DMS 273 (cell line): ENCODE measurements around the gene TULP4.

Experiments used
- DNase-seq: peaks from one replicate; lab custom pipeline; 2025; ENCODE audit not compliant: unreplicated experiment; lab: John Stamatoyannopoulos, UW

The TULP4 gene

DNA sequence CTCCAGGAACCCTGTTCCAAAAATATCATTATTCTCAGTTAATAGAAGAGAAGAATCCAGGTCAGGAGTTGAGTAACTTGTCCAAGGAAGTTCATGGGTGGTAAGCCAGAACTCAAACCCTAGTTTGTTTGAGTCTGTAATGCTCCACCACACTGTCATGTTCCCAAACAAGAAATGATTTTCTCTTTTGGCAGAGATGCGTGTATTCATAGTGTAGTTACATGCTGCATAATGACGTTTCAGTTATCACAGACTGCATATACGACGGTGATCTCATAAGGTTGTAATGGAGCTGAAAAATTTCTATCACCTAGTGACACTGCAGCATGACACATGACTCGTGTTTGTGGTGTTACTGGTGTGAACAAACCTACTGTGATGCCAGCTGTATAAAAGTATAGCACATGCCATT is 102.6 kb downstream of the TULP4 start:
- DNase-seq = no peak

DNA sequence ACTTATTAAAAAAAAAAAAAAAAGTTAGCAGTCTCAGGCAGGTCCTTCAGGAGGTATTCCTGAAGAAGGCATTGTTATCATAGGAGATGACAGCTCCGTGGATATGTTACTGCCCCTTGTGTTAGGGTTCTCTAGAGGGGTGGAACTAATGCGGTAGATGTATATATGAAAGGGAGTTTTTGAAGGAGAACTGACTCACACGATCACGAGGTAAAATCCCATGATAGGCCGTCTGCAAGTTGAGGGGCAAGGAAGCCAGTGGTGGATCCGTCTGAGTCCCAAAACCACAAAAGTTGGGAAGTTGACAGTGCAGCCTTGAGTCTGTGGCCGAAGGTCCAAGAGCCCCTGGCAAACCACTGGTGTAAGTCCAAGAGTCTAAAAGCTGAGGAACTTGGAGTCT is 103.4 kb downstream of the TULP4 start:
- DNase-seq = no peak

DNA sequence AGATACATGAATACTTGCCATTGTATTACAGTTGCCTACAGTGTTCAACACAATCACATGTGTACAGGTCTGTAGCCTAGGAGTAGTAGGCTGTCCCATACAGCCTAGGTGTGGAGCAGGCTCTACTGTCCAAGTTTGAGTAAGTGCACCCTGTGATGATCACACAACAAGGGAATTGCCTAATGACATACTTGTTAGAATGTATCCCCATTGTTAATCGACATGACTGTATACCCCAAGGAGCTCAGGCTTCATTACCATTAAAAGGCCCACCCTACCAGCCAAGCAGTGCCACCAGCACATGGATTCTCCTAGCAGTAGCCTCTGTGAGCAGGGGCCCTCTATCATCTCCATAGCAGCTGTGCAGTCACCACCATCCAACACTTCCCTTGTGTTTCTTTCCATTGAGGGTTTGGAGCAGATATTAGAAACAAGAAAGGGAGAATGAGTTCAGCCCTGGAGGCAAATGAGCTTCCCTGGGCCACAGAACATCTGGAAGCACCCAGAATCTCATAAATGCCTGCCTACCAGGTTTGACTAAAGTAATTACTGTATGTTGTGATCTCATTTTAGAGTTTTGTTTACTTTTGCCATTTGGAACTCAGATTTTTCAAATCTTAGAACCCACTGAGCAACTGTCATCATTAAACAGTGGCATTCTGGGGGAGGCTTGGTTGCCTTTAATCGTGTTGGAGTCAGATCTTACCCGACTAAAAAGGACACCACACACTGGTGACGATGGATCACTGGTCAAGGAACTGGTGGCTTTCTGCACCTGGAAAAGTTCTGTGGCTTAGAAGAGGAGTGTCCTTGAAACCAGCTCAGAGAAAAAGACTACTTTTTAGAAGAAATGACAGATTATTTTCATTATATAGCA is 104.9 kb downstream of the TULP4 start:
- no peak for DNase-seq

DNA sequence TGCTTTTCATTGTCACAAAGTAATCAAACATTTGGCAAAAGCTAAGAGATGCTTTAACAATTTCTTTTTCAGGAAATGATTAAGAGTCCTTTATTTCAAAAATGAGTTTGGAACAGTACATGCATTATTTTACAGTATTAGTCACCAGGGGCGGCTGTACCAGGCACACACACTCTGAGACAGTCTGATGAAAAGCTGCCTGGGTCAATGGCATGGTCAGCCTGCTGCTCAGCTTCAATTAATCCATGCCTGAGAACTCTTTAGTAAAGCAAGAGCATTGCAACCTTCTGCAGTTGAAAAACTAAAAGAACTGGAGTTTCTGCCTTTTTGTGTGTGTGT is 105.5 kb downstream of the TULP4 start:
- no peak for DNase-seq

DNA sequence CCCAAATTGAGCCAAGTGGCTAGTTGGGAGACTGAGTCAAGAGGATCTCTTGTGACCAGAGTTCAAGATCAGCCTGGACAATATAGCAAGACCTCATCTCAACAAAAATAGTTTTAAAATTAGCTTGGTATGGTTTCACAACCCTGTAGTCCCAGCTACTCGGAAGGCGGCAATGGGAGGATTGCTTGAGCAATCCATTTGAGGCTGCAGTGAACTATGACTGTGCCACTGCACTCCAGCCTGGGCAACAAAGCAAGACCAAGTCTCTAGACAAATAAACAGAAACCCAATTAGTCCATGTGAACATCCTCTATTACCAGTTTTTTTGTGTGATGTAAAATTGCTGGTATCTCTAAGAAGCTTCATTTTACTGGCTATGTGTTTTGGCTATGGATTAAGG is 106.2 kb downstream of the TULP4 start:
- DNase-seq = no peak

DNA sequence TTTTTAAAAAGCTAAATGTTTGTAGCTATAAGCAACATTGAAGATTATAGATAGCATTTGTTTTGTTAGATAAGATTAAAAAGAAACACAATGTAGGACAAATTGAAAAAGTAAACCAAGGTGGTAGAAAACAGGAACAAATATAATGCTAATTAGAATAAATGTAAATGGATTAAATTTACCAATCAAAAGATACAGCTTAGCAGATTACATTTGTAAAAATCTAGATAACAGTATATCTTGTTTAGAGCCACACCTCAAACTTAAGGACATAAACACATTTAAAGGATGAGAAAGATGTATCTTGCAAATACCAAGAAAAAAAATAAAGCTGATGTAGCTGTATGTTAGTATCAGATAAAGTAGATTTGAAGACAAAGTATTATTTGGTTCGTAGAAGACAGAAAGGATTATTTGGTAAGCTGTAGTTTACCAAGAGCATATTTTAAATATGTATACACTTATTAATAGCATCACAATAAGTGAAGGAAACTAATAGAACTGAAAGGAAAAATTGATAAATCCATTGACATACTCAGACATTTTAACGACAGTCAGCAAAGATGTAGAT is 107.2 kb downstream of the TULP4 start:
- no peak for DNase-seq

DNA sequence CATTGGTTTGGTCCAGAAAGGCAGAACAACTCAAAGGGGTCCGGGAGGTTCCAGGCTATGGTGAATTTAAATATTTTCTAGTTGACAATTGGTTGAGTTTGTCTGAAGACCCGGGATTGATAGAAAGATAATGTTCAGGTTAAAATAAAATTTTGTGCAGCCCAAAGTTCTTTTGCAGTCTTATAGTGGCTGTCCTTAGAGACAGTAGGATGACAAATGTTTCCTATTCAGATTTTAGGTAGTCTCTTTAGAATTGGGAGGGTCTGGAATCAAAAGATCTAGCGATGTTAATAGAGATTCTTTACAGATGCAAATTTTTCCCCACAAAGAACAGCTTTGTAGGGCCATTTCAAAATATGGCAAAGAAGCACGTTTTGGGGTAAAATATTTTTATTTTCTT is 109.1 kb downstream of the TULP4 start:
- no peak for DNase-seq

DNA sequence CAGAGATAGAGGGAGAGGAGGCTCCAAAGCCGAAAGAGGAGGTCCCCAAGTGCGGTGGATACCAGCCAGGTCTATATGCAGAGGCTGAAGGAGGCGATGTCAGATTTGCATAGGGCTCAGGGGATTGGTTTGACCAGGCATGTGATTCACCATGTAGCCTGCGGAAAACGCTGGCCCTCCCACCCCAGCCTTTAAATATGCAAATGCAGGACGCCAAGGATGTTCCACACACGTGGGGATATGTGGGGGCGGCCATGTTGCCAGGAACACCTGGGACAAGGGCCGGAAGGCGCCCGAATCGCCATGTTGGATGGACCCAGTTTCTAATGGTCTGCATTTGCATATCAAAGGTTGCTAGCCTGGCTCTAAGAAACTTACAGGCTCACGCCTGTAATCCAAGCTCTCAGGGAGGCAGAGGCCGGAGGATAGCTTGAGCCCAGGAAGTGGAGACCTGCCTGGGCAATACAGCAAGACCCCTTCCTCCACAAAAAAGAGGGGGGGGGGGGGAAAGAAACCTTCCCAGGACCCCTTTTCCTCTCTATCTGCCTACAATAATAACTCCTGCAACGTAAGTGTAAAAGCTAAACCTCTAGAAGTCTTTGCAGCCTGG is 110.5 kb downstream of the TULP4 start:
- no peak for DNase-seq

DNA sequence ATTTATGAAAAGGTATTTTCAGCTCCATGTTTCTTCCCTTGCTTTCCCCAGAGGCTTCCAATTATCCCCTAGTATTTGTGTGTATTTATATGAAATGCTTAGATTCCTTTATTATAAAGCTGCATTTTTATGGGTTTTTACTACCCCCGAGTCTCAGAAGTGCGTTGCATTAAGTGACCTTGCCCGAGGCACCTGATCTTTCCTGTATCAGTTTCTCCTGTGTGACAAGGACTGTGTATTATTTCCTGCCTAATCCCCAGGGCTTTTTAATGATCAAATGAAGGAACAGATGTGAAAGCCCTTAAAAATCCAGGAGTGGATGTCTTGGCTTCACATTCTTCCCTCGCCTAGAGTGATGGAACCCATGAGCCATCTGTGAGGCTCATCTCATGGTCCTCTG is 118.8 kb downstream of the TULP4 start:
- no peak for DNase-seq

DNA sequence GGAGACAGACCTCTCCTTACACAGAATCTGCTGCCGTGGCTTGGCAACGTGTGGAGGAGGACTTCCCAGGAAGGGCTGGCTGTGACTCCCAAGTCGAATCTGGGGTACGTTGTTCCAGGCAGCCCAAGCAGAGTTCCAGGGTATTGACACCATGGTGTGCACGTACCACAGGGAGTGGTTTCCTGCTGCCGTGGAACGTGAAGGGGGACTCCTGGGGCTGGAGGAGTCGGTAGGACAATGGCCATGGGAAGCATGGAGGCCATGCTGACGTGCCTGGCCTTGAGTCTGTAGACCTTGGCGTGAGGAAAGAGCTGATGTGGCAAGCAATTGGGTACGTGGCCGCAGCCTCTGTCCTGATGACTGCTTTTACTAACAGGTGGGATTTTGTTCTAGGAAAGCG is 119.3 kb downstream of the TULP4 start:
- no peak for DNase-seq

DNA sequence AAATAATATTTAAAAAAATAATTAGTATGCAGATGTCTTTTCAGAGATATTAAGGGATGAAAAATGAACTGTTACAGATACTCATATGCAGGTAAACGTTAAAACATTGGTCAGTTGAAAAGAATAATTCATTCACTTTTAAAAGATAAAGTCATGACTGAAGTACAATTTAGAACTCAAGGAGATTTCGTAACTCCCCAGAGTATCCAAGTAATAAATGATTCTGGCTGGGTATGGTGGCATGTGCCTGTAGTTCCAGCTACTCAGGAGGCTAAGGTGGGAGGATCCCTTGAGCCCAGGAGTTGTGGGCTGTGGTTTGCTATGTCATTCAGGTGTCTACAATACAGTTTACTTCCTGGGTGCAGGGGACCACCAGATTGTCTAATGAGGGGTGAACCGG is 125.3 kb downstream of the TULP4 start:
- DNase-seq = no peak

DNA sequence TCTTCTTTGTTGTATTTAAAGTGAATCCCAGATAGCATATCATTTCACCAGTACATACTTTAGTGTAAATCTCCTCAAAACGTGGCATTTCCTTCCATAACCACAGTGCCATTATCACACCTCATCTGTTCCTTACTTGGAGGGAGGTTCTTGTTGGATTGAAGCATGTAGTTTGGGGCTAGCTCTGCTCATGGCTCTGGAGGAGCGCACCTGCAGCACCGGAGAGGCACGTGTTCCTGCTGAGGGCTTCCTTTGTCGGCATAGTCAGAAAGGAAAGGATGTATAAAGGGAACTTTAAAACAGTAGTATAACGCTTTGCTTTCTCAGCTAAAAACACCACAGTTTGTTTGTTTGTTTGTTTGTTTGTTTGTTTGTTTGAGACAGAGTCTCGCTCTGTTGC is 126.0 kb downstream of the TULP4 start:
- DNase-seq = no peak

DNA sequence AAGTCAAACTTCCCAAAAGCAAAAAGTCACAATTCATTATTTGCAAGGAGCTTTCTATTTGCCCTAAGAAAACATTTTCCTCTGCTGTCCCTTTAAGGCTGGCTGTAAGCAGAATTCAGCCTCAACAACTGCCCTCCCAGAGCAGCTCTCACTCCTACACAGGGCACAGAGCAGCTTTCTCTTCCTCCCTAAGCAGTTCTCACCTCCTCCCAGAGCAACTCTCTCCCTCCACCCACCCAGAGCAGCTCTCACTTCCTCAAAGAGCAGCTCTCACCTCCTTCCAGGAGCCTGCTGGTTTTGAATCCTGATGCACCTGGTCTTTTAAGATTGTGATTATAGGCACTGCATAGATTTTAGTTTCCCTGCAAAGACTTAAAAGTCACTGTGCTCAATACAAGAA is 127.0 kb downstream of the TULP4 start:
- DNase-seq = no peak

DNA sequence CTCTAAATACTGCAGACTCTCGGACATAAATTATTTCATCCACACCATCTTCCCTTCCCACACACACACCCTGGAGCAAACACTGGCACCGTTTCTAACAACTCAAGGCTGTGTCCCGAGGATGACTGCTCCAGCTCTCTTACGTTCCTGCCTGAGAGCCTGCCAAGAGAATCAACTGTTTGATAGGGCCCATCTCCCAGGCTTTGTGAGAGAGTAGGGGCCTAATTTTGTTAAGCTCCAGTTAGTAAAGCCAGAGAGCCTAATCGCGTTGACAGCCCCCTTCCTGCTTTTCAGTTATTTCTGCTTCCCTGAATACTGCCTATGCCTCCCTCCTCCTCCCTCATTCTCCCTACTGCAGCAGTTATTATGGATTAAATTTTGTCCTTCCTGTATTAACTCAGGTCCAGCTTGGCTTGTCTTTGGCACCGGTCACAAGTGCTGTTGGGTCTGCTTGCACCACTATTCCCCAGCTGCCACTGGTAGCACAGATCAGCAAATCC is 129.5 kb downstream of the TULP4 start:
- no peak for DNase-seq

DNA sequence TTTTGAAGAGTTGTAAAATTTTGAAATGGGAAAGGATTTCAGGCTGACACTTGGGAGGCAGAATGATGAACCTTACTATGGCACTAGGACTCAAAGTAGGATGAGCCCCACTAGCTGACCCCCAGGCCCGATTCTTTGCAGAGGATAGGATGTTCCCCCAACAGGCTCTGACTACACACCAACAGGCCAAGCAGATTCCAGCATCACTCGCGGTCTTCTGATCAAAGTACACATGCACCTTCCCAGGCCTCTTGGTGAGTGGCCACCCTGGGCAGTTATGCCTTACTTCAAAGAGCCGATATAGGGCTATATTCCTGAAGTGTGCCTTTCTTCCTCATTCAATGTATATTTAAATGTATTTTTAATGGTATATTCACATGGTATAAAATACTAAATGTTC is 130.0 kb downstream of the TULP4 start:
- no peak for DNase-seq

DNA sequence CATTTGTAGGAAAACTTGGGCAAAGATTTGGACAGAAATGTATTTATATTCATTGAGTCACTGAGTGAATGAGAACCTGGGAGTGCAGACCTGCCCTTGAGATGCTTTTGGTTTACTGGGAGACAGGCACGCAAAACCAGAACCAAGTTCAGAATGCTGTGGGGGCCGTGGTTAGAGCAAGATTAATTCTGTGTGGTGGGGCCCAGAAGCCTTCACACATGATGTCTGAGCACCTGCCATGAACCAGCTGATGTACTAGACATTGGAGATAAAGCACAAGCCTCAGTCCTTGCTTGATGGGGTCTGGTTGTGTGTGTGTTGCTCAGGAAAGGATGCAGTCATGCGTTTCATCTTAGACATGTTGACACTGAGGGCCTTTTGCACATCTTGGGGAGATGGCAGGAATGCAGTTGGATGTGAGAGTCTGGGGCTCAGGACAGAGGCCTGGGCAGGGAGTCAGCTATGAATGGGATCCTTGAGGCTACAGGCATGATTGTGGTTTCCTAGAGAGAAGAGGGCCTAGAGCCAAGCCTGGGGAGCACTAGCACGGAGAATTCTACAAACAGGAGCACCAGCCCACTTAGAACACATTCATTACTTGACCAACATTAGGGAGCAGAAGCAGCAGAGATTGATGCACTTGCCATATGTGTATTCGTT is 133.3 kb downstream of the TULP4 start:
- DNase-seq = no peak

DNA sequence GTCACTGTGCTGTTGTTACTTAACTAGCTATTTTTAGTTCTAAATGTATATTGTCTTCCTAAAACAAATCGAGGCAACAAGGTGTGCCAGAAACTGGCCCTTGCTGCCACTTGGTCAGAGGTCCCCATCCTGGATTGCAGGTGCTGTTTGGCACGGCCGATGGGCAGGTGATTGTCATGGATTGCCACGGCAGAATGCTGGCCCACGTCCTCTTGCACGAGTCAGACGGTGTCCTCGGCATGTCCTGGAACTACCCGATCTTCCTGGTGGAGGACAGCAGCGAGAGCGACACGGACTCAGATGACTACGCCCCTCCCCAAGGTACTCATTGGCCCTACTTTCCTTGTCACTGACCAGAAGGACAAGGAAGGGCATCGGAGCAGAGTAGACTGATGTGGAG is 136.6 kb downstream of the TULP4 start:
- DNase-seq = no peak

DNA sequence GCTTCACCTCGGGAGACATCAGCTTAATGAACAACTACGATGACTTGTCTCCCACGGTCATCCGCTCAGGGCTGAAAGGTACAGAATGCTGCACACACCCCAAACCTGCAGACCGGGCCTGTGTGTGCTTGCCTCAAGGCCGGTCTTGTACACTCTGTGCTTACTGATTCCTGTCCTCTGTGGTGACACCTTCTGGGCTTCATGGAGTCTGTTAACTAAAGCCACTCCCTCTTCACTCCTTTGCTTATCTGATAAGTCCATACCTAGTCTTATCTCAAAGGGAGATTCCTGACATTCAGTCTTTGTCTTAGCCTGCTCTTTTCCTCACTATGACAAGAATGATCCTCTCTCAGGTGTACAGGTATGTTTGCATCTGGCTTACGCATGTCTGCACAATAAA is 139.9 kb downstream of the TULP4 start:
- DNase-seq = no peak

DNA sequence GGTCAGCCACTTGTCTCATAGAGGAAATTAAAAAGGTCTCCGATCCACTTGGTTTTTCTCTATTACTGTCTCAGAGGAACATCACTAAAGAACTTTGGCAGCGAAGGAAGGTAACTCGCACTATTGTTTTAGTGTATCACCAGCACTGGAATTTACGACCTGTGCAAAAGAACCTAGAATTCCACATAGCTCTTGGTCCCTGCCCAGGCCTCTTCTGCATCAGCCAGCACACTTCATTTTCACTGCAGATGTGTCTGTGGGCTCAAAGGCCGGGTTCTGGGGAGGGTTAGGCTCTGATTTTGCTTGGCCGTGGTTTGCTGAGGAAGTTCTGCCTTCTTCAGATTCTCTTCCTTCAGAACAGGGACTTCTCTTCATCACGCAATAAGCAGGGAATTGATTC is 144.9 kb downstream of the TULP4 start:
- DNase-seq = no peak

DNA sequence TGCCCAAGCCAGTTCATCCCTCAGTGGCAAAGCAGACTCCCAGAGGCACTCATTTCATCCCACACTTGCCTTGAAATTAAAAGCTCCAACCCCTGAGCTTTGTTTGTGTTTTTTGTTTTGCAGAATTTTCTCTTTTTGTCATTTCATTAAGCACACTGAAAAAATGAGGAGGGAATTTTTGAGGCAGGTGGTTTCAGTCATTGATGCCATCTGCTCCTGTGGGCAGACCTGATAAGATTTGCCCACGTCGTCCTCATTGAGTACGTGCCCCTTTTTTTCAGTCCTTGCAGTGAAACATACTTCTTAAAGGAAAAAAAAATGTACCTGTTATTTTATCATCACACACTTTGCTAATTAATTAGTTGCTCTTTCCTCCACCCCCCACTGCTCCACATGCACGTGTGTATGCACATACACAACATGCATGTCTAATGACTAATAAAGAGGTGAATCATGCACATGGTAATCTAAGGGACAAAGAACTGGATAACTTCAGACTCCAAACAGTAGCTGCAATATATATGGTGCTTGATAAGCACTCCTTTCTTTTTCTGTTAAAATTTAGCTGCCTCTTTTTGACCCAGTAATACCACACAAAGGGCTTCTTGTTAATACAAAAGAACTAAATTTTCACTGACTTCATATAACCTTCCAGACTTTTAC is 145.5 kb downstream of the TULP4 start:
- peak; percentile 55 for DNase-seq

DNA sequence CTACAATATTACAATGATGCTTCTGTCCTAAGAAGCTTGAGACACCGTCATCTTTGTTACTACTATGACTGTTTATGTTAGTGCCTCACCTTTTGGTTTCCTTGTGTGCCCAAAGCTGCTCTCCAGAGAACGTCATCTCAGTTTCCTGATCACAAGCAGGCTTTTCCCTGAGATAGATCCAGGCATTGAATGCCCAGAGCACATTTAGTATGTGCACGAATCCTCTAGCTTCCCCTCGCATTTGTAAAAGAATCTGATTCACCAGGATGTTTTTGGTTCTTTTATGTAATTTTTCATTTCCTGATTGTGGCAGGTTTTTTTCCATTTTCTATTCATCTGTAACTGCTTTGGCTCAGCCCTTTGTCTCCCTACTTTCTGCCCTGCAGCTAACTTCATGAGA is 147.5 kb downstream of the TULP4 start:
- DNase-seq = no peak
